GM21447 (cell line): ENCODE data around the gene CTDSPL.

ENCODE experiments used
- ATAC-seq: cut with Tn5 transposase; IDR thresholded peaks from one replicate; pipeline ENCODE4 v1.9.1; 2021; ENCODE audit not compliant: unreplicated experiment

The CTDSPL gene

DNA sequence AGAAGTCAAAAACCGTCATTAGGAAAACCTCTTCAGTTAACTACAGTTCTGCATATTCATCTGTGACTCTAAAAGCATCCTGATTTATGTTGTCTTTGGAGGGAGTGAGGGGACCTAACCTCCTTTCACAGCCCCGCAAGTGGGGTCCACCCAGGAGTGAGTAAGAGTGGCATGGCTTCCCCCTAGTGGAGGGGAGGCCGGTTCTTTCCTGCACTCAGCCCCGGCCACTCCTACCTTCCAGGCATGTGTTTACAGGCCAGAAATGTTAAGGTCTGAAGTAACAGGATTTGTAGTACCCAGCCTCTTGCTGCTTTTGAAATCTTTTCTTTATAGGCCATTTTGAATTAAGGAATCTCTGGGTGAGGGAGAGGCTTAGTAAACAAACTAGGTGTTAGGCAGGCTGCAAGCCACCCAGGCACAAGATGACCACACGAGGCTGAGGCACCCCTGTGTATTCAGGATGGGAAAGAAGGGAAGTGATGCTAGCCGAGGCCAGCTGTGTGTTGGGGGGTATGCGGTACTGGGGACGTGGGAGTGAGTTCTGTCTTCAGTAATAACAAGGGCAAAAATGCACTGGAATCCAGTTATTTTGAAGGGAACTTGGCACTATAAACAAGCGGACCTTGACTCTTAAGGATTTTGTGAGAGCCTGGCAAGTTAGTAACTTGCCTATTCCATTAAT is 50.5 kb downstream of the CTDSPL start:
- no peak for ATAC-seq

GRCh38 chr3:37913522-37913921 is 51.8 kb downstream of the CTDSPL start:
- ATAC-seq, result no peak

GRCh38 chr3:37916685-37917084 is 55.0 kb downstream of the CTDSPL start:
- ATAC-seq, result no peak

GRCh38 chr3:37918627-37919026 is 56.9 kb downstream of the CTDSPL start:
- ATAC-seq, result no peak

- ATAC-seq, result no peak
These were observed 58.5 kb downstream of the CTDSPL start for GRCh38 chr3:37920156-37920699.

DNA sequence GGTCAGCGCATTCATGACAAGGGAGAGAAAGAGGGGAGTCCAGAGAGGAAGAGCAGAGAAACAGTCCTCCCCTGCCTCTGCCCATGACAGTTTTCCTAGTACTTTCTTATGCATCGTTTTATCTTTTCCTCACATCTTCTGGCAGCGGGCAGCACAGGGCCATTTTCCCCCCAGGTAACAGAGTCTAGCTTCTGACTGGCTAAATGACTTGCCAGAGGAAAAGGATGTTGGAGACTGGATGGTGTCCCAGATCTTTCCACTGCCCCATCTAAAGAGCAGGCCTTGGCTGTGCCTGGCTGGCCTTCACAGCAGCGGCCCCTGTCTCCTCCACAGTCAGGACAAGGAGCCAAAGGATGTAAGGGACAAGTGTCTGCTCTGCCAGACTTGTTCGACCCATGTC is 59.3 kb downstream of the CTDSPL start:
- no peak for ATAC-seq

GRCh38 chr3:37922721-37923568 is 61.3 kb downstream of the CTDSPL start:
- no peak for ATAC-seq

- ATAC-seq, result no peak
These were observed 61.9 kb downstream of the CTDSPL start for GRCh38 chr3:37923569-37924040.

DNA sequence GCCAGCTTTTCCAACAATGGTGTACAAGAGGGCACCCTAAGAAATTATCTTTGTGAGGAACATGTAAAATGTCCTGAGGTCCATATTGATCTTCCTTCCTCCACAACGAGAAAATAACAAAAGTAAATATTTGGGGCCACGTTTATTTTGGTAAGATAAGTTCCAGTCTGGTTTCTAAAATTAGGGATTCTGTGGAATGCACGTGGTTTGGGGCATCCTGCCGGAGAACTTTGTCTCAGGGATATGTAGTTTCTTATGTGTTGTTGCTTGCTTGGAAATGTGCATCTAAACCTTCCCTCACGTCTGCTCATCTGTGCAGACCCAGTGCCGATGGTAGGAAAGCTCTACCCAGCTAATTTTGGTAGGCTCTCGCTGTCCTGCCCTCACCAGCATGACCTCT is 62.8 kb downstream of the CTDSPL start:
- no peak for ATAC-seq

DNA sequence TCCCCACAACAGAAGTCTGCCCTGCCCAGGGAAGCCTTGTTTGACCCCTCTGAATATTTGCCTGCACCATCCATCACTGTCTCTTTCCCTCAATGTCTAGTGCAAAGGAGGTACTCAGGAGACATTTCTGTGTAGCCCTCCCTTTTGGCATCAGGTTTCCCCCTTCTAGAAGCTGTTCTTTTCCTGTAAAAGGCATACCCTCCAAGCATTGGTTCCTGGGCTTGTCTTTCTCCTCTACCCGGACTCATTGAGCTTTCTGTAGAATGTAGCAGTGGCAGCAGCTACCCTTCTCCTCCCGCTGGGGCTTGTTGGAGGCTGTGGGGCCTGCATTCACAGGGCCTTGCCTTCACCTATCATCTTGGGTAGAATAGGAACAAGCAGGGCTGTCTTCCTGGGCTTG is 63.5 kb downstream of the CTDSPL start:
- no peak for ATAC-seq

DNA sequence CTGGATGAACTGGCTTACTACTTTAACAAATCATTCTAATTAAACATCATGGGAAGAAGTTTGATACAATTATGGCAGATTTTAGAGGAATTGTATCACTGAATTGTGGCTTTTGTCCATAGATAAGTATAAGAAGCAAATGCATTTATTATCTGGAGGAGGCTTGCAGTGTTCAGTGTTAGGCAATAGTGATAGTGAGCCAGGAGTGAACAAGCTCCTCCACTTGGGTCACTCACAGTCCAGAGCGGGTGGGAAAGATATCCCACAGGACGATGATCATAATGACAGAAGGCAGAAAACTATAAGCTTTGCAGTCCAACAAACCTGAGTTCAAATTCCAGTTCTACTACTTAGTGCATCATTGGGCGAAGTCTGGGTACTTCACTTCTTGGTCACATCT is 64.9 kb downstream of the CTDSPL start:
- no peak for ATAC-seq

GRCh38 chr3:37930495-37930894 is 68.8 kb downstream of the CTDSPL start:
- no peak for ATAC-seq

DNA sequence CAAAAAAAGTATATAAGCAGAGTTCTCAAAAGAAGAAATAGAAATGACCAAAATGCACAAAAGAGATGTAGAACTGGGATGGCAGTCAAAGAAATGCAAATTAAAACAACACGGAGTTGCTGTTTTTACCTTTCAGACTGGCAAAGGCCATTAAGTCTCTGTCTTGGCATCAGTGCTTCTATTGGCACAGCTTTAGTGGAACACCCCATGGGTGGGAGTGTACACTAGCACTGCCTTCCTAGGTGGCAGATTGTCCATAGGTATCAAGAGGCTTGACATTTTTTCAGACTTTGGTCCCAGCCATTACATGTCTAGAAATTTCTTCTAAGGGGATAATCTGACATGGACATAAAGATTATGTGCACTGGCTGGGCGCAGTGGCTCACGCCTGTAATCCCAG is 70.8 kb downstream of the CTDSPL start:
- ATAC-seq, result no peak

DNA sequence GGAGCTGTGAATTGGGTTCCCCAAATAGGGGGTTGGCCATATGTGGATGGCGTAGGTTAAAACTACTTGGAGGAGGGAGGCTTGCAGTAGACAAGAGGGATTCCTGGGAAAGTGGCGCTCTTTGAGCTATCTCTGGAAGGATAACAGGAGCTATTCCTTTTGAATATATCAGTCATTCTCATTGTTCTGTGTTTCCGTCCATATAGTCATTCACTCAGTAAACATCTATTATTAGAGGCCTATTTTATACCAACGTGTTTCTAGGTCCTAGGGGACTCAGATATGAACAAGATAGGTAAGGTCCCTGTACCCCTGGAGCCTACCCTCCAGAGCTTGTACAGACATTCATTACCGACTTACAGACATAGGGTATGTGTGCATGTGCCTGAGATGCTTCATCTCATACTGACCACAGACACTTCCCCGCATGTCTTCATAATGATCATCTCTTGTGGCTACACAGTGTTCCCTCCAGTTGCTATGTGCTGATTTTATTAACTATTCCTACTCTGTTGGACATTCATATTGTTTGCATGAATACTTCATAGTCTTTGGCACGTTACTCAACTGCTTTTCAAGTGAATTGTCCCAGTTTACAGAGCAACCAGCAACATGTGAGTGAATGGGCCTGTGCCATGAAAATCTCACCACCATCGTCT is 73.1 kb downstream of the CTDSPL start:
- no peak for ATAC-seq

GRCh38 chr3:37935290-37935668 is 73.6 kb downstream of the CTDSPL start:
- no peak for ATAC-seq

DNA sequence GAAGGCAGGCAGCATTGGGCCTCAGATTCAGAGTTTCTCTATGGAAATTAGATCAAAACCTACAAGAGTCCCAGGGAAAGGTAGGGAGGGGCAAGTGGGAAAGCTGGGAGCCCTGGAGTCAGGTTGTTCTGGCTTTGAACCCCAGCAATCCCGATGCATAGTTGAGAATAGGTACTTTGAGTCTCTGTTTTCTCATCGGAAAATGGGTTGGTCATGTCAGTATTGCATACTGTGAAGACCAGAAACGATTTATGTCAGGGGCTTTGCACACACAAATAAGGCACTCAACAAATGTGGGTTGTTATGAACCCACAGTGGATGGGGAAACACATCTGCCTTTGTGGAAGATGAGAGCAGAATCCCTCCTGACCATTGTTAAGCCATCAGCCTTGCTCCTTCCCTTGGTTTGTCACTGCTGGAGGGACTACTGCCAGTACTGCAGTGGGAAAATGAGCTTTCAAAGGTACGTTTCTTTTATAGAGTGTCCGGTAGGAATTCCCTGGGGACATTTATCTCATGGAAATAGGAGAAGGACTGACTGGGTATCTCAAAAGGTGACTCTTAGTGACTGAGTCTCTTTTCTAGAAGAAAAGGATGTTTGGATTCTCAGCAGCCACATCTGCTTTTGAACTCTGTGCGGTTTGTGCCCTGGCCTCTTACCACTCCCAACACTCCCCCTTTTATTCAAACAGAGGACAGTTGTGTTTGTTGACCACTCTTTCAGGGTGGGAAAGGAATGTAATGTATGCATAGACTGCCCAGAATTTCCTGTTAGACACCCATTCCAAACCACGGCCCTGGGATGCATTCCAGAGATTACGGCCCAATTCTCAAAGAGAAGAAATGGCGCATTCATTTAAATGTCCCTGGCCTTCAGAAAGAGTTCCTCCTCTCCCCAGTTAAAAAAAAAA is 74.3 kb downstream of the CTDSPL start:
- no peak for ATAC-seq

DNA sequence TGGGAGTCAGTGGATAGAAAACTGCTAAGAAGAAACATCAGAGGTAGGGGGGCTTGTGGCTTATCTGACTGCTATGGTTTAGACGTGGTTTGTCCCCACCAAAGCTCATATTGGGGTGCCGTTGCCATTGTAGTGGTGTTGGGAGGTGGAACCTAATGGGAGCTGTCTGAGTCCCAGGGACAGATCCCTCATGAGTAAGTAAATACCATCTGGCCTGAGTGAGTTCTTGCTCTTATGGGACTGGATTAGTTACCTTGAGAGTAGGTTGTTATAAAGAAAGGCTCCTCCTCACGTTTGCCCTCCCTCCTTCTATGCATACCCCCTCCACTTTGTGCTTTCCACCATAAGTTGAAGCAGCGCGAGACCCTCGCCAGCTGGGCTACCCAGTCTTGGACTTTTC is 75.5 kb downstream of the CTDSPL start:
- ATAC-seq, result no peak

DNA sequence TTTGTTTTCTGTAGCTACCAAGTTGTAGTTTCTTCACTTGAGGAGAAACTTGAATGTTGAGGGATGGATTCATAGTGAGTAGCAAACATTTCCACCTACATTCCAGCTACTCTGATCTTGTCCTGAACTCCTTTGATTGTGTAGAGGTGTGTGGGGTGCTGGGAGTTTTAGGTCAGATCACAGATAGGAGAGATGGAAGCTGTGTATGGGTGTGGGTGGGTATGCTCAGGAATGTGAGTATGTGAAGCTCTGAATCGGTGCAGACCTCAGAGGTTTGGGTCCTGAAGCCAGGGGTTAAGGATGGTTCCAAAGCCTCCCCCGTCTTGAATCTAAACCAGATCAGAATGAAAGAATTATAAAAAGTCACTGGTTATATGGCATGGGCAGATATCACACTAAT is 76.3 kb downstream of the CTDSPL start:
- no peak for ATAC-seq

DNA sequence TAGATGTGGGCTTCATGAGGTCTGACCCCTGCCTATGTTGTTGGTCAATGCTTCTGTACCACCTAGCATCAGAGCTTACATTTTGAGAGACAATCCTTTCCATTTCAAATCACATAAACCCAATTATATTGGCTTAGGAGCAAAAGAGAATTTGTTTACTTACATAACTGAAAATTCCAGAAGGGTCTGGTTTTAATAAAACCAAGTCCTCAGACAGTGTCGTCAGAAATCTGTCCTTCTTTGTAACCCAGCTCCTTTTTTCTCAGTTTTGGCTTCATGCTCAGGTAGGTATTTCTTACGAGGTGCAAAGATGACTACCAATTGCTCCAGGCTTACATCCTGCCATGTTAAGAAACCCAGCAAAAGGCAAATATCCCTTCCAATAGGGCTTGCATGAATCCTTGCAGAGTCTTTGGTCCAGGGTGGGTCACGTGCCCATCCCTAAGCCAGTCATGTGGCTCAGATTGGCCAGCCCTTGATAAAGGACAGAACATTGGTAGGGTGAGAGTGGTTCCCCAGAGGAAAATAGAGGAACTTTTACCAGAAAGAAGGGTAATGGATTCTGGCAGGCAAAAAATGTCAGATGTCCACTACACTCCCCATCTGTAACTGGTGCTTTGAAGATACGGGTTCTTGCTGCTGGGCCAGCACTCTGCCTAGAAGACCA is 78.7 kb downstream of the CTDSPL start:
- no peak for ATAC-seq
